Mesodermal cell (in vitro differentiated cells): ENCODE measurements around the gene SIDT1.

ENCODE experiments used
- H3K27ac ChIP-seq: 2 replicates; pipeline ENCODE4 v1.7.0; 2013; ENCODE audit warnings: mild to moderate bottlenecking, low read depth, low read length, moderate library complexity; ENCODE audit not compliant: severe bottlenecking
- H3K36me3 ChIP-seq: 2 replicates; pipeline ENCODE4 v1.7.1; 2013; ENCODE audit warnings: mild to moderate bottlenecking, low read length, moderate library complexity; ENCODE audit not compliant: control insufficient read depth, insufficient read depth
- H3K4me1 ChIP-seq: one replicate; pipeline ENCODE4 v1.7.1; 2013; ENCODE audit warnings: mild to moderate bottlenecking, low read length; ENCODE audit not compliant: insufficient read depth, control insufficient read depth, poor library complexity, severe bottlenecking
- H3K4me3 ChIP-seq: 2 replicates; pipeline ENCODE4 v1.7.0; 2013; ENCODE audit warnings: low read length, control low read depth, mild to moderate bottlenecking; ENCODE audit not compliant: insufficient read depth, poor library complexity, severe bottlenecking; ENCODE audit errors: extremely low read depth
- H3K9me3 ChIP-seq: 2 replicates; pipeline ENCODE4 v1.7.1; 2013; ENCODE audit warnings: mild to moderate bottlenecking, low read length, moderate library complexity; ENCODE audit not compliant: control insufficient read depth
- WGBS, 2 experiments: methylation state at CpG; one replicate each; pipeline ENCODE4 v1.1.5; 2013; ENCODE audit warnings: missing lambda C conversion rate in 2 of 2; ENCODE audit not compliant: insufficient coverage in 2 of 2; 5-methylcytosine and 5-hydroxymethylcytosine counted together

The SIDT1 gene

GRCh38 chr3:113590983-113591382 is 58.6 kb downstream of the SIDT1 start:
- H3K9me3 ChIP-seq = no peaks in the 10 kb centered on the region
- no peak overlapping the region for H3K4me3 ChIP-seq
- WGBS, 2 experiments = no CpG with 5 or more reads among the region's 1 CpG
- peaks cover 4% of the 10 kb centered on the region for H3K4me1 ChIP-seq
- no peak overlapping the region for H3K27ac ChIP-seq
- H3K36me3 ChIP-seq = no peaks in the 10 kb centered on the region

DNA sequence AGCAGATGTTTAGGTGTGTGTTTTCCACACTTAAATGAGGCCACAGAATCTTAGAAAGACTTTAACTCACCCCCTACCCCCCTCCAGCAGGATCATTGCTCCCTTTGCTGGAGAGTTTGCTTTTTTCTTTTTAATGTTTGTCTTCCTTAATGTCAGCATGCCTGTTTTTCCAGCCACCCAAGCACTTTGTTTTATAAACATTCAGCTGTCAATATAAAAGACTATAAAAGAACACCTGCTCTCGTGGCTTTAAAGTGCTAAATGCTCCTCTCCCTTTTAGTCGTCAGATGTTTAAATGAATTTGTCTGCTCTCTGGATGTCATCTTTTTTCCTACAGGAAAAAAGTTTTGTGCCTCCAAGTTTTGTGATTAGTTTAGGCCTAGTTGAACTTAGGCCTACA is 61.7 kb downstream of the SIDT1 start:
- Histone ChIP-seq H3K4me1 (peaks cover 5% of the 10 kb centered on the region), H3K27ac (no peak overlapping the region), H3K36me3 (no peaks in the 10 kb centered on the region), H3K4me3 (no peak overlapping the region), H3K9me3 (no peaks in the 10 kb centered on the region)
- WGBS, 2 experiments = 40% methylated on average over 2 of the region's 2 CpGs; no CpG with 5 or more reads in 1 of the 2 experiments

DNA sequence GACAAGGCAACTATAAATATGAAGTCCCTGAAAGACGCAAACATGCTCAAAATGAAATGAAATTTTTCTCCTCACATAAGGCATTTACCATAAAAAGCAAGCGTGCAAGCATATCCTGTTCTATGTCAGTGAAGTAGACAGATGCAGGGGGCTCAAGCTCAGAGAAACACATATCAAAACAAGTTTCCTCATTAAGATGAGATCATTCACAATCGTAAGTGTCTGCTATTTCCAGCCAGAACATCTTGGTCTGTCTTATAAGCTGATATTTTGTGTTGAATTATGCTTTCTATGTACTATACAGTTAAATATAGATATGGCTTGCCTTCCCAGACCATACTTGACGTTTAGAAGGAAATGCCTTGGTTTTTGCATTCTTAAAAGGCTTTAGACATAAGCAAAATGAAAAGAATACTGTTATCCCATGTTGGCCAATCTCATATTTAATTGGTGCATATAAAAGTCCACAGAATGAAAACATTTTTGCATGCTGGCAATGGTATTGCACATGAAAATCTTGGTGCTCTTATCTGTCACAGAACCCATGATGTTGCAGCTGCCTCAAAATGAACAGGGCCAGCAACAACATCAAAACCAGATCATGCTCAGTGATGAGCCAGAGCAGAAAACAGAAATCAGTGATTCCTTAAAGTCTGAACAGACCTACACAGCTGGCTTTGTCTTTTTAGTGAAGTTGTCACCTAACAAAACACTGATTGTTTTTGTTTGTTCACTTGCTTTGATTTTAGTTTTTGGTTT is 65.4 kb downstream of the SIDT1 start:
- Histone ChIP-seq H3K4me1 (peaks cover 5% of the 10 kb centered on the region), H3K27ac (no peak overlapping the region), H3K4me3 (no peak overlapping the region), H3K9me3 (no peaks in the 10 kb centered on the region), H3K36me3 (no peaks in the 10 kb centered on the region)
- 64% methylated on average over 1 of the region's 4 CpGs; no CpG with 5 or more reads in 1 of the 2 experiments for WGBS, 2 experiments

DNA sequence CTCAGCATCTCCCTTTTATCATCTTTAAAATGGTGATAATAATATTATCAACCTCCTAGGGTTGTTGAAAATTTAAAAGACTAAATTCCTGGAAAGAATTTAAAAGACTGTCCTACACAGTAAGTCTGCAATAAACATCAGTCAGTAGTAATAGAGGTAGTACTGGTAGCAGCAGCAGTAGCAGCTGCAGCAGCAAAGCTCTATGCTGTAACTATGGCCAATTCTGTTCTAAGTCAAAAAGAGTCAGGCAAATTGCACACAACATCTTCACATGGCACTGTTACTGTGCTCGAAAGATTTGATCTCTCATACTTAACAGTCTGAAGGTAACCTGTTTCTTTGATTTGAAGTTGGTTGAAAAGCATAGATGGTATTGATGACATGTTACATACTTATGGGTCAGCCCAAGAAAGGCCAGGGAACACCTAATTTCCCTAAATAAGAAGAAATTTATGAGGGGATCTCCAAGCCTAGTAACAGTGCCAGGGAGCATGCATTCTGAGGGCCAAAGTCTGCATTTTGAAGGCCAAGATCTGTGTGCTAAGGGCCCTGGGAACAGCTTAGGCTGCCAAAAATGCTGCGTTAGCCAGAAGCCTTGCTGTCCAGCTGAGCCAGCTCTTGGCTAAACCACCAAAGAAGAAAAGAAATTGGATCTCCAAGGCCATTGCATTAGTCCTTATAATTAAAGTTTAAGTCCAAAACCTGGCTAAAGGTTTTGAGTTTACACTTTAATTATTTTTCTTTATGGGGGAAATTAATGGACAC is 68.2 kb downstream of the SIDT1 start:
- H3K9me3 ChIP-seq = no peaks in the 10 kb centered on the region
- H3K36me3 ChIP-seq = no peaks in the 10 kb centered on the region
- H3K4me3 ChIP-seq = no peak overlapping the region
- WGBS, 2 experiments = 90% methylated on average over 1 of the region's 2 CpGs; no CpG with 5 or more reads in 1 of the 2 experiments
- no peak overlapping the region for H3K27ac ChIP-seq
- H3K4me1 ChIP-seq = peaks cover 5% of the 10 kb centered on the region

- Histone ChIP-seq H3K36me3 (no peaks in the 10 kb centered on the region), H3K4me3 (no peak overlapping the region)
Observed at GRCh38 chr3:113601240-113601639, 68.9 kb downstream of the SIDT1 start.

DNA sequence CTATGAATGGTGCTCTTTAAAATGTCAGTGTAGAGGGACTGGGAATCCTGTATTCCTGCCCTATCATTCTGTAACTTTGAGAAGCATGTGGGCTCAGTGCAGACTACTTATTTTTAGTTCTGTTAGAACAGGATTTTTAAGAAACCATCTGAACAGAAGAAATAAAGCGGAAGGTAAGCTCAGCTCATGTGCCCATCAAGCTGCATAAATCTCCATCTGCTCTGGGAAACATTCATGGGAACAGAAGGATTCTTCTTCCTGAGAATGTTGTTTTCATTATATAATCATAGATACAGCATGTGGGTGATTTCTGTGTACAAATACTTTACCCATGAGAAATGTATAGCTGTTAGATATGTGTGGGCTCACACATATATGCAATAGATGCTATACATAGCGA is 69.9 kb downstream of the SIDT1 start:
- Histone ChIP-seq H3K4me1 (no peaks in the 10 kb centered on the region), H3K36me3 (no peaks in the 10 kb centered on the region), H3K4me3 (no peak overlapping the region), H3K9me3 (no peaks in the 10 kb centered on the region), H3K27ac (no peak overlapping the region)
- WGBS, 2 experiments = 100% methylated on average over 1 of the region's 2 CpGs; no CpG with 5 or more reads in 1 of the 2 experiments

More at GRCh38 chr3:113601240-113601639, 68.9 kb downstream of the SIDT1 start:
- WGBS, 2 experiments = 100% methylated on average over 1 of the region's 2 CpGs
- Histone ChIP-seq H3K4me1 (no peaks in the 10 kb centered on the region), H3K27ac (no peak overlapping the region), H3K9me3 (no peaks in the 10 kb centered on the region)

GRCh38 chr3:113602836-113603235 is 70.5 kb downstream of the SIDT1 start:
- Histone ChIP-seq H3K4me1 (no peaks in the 10 kb centered on the region), H3K4me3 (no peak overlapping the region), H3K36me3 (no peaks in the 10 kb centered on the region), H3K9me3 (no peaks in the 10 kb centered on the region), H3K27ac (no peak overlapping the region)
- WGBS, 2 experiments = 94% methylated on average over 9 to 10 of the region's 11 CpGs

- WGBS, 2 experiments = 48 to 57% methylated on average over 3 to 7 of the region's 8 CpGs
- Histone ChIP-seq H3K9me3 (no peaks in the 10 kb centered on the region), H3K4me3 (no peak overlapping the region), H3K4me1 (no peaks in the 10 kb centered on the region), H3K27ac (no peak overlapping the region), H3K36me3 (no peaks in the 10 kb centered on the region)
Observed at GRCh38 chr3:113606539-113607218, 74.3 kb downstream of the SIDT1 start.

DNA sequence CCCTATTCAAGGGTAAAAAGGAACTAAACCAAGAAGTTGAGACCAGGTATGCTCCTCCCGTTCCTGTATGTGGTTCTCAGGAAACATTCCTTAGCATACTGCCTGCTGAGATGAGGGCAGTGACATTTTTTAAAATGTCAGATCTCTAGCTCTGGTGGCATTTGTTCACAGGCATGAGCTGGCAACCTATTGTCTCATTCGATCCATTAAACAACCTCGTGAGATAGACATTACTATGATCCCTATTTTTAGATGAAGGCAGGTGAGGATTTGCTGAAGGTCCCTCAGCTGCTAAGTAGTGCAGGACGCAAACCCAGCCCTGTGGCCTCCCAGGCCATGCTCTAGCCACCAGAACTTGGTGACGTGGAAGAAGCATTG is 74.9 kb downstream of the SIDT1 start:
- Histone ChIP-seq H3K4me3 (no peak overlapping the region), H3K36me3 (no peaks in the 10 kb centered on the region), H3K27ac (no peak overlapping the region), H3K4me1 (no peaks in the 10 kb centered on the region), H3K9me3 (no peaks in the 10 kb centered on the region)
- 69 to 75% methylated on average over 3 of the region's 5 CpGs for WGBS, 2 experiments

DNA sequence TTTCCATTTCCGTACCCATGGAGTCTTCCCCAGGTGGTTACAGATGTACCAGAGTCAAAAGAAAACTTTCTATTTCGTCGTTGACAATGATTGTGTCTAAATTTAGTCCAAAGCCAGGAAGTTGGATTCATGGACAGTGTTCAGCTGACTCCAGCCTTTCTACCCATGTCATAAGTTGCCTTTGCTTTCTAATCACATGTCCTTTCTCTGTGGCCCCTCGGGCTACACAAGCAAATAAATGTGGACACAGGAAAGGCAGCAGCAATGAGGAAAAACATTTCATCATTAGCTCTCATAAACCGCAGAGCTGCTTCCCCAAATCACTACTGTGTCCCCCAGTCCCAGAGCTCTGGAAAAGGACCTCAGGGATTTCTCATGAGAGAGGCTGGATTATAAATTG is 82.0 kb downstream of the SIDT1 start:
- H3K36me3 ChIP-seq = no peaks in the 10 kb centered on the region
- H3K27ac ChIP-seq = no peak overlapping the region
- no peaks in the 10 kb centered on the region for H3K4me1 ChIP-seq
- H3K9me3 ChIP-seq = no peaks in the 10 kb centered on the region
- H3K4me3 ChIP-seq = no peak overlapping the region
- WGBS, 2 experiments = 94 to 96% methylated on average over 3 to 4 of the region's 5 CpGs
